HG02973 (cell line): ENCODE data around the gene COASY.
"Not testable (repeated sequence)": the region's sequence is repeated elsewhere in the genome, so short reads cannot be mapped to it uniquely, and the experiment has no call there.

ENCODE experiments used
- ATAC-seq: cut with Tn5 transposase; IDR thresholded peaks from one replicate; pipeline ENCODE4 v1.9.1; 2021; ENCODE audit warnings: moderate library complexity; ENCODE audit not compliant: unreplicated experiment

The COASY gene

DNA sequence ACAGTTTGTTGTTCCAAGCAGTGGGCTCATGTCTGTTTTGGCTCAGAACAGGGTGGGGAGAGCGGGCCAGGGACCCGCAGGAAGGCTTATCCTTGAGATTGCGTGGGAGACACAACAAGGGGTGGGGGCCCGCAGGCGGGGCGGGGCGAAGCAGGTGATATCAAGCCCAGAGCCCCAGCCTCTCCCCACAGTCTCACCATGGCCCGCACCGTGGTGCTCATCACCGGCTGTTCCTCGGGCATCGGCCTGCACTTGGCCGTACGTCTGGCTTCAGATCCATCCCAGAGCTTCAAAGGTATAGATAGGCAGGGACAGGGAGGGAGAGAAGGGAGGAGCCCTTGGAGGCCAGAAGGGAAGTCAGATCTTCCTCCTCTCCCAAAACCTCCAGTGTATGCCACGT lies 9.2 kb upstream of the COASY start, which contains the start of gene HSD17B1:
TSS of gene HSD17B1 (plus strand) at position 188 of the 400 bp plus-strand sequence. CDS start at position 199, 11 bp downstream.
- not testable (repeated sequence) for ATAC-seq

DNA sequence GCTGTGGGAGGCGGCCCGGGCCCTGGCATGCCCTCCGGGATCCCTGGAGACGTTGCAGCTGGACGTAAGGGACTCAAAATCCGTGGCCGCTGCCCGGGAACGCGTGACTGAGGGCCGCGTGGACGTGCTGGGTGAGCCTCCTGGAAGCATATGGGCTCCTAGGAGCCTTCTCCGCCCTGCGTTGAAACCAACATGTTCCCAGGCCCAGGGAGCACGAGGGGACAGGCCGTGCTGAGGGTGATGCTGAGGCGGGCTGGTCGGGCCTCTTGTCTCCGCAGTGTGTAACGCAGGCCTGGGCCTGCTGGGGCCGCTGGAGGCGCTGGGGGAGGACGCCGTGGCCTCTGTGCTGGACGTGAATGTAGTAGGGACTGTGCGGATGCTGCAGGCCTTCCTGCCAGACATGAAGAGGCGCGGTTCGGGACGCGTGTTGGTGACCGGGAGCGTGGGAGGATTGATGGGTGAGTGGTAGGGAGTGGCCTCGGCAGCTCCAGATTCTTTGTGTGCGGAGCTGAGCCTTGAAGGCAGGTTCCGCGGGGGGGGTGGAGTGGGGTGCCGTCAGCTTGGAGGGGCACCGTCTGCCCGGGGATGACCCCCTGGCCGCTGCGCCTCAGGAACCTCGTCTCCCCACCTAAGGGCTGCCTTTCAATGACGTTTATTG lies 8.7 kb upstream of the COASY start:
- ATAC-seq, result no peak

DNA sequence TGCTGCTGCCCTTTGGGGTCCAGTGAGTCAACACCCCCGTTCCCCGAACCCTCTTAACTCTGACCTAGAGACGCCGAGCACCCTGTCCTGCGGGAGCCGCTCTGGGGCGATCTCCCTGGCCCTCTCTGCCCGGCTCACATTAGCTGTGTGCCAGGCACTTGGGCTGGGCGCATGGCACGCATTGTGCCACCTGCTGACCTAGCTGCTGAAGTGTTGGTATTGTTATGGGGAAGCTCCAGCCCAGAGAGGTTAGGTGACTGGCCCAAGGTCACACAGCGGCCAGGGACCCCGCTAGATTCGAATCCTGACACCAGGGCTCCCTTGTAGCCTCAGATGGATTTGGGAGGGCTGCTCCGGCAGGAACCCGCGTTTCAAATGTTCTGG lies 8.1 kb upstream of the COASY start:
- no peak for ATAC-seq

DNA sequence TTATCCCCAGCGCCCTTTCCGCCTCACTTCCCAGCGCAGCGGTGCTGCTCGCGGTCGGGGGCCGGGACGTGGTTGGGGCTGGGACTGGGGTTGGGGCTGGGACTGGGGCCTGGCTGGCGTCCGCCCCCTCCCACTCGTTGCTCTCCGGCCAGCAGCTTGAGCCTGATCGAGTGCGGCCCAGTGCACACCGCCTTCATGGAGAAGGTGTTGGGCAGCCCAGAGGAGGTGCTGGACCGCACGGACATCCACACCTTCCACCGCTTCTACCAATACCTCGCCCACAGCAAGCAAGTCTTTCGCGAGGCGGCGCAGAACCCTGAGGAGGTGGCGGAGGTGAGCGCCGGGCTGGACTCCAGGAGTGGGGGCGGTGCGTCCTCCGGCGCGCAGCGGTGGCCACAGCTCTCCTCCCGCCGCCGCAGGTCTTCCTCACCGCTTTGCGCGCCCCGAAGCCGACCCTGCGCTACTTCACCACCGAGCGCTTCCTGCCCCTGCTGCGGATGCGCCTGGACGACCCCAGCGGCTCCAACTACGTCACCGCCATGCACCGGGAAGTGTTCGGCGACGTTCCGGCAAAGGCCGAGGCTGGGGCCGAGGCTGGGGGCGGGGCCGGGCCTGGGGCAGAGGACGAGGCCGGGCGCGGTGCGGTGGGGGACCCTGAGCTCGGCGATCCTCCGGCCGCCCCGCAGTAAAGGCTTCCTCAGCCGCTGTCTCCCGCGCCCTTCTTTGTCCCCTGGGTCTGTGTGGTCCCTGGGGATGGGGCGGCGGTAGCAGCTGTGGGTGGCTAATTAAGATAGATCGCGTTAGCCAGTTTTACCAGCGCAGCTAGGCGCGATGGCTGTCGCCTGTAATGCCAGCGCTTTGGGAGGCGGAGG lies 7.5 kb upstream of the COASY start:
- peak; percentile 81 for ATAC-seq

DNA sequence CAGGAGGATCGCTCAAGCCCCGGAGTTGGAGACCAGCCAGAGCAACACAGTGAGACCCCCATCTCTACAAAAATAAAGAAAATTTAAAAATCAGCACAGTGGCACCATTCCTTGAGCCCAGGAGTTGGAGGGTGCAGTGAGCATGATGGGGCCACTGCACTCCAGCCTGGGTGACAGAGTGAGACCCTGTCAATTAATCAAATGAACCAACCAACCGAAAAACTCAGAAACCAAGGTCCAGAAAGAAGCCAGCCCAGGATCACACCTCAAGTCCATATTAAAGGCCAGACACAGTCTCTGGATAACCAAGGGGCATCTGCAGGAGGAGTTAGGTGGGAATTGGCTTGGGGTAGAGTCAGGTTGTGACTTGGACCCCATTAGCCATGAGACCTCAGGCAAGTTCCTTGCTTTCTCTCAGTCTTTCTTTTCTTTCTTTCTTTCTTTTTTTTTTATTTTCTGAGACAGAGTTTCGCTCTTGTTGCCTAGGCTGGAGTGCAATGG lies 6.8 kb upstream of the COASY start:
- no peak for ATAC-seq

DNA sequence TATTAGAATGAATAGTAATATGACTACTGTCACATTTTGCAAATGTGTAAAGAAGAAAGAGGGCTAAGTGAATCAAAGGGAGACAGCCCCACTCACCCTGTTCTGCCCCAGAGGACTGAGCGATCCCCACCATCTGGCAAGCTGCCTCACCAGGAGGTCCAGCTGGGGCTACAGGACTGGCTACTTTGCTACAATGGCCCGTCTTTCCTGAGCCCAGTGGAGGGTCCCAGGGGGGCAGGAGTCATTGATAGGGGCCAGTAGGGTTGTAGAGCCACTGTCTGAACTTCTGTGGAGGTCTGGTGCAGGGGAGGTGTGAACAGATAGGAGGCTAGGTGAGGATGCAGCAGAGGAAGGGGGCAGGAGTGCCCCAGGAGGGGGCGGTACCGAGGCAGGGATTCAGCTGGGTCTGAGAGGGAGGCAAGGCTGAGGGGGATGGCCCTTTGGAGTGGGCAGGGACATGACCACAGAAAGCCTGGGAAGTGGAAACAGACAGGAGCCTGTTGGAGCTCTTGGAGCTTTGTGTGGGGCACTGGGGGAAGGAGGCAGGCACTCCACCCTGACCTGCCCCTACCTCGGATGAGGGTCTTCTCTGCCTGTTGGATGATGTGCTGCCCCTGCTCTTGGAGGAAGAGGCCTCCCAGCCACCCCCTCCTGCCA lies 5.9 kb upstream of the COASY start:
- not testable (repeated sequence) for ATAC-seq

DNA sequence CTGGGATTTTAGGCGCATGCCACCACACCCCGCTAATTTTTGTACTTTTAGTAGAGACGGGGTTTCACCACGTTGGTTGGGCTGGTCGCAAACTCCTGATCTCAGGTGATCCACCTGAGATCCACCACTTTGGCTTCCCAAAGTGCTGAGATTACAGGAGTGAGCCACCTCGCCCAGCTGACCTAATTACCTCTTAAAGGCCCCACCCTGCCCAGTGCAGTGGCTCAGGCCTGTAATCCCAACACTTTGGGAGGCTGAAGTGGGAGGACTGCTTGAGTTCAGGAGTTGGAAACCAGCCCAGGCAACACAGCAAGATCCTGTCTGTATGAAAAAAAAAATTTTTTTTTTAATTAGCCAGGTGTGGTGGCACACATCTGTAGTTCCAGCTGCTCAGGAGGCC lies 2.9 kb upstream of the COASY start:
- ATAC-seq, result no peak

DNA sequence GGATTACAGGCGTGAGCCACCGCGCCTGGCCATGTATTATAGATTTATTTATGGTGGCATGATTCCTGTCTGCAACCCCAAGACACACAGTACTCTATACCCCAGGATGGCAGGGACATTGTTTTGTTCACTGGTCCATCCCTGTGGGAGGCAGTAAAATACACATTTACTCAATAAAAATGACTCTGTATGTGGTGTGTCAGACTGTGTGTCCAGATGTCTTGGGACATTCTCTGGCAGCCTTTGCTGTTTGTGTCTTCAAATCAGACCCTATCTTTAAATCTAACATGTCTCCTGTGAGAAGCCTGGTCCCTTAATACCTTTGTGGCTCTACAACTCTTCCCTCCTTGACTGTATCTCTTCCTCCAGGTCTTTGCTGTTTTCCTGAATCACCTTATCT lies 1.7 kb upstream of the COASY start:
- no peak for ATAC-seq

DNA sequence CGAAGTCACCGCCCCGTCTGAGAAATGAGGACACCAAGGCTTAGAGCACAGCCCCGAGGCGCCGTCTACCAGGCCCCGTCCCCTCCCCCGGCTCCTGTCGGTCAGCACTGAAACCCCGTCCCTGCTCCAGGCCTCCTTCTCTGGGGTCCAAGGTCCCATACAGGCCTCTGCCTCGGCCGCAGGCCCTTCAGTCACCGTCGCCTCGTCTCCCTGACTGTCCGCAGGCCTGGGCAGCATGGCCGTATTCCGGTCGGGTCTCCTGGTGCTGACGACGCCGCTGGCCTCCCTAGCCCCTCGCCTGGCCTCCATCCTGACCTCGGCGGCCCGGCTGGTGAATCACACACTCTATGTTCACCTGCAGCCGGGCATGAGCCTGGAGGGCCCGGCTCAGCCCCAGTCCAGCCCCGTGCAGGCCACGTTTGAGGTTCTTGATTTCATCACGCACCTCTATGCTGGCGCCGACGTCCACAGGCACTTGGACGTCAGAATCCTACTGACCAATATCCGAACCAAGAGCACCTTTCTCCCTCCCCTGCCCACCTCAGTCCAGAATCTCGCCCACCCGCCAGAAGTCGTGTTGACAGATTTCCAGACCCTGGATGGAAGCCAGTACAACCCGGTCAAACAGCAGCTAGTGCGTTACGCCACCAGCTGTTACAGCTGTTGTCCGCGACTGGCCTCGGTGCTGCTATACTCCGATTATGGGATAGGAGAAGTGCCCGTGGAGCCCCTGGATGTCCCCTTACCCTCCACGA lies 617 bp downstream of the COASY start:
- ATAC-seq, result no peak

DNA sequence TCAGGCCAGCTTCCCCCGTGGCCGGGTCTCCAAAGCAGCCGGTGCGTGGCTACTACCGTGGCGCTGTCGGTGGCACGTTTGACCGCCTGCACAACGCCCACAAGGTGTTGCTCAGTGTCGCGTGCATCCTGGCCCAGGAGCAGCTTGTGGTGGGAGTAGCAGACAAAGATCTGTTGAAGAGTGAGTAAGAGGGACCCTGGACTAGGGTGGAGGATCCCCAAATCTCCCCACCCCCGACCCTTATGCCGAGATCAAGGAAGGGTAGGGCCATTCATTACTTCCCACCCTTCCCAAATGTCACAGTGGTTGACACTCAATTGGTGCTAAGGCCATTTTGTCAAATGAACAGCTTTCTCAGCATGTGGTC lies 1.2 kb downstream of the COASY start:
- no peak for ATAC-seq

DNA sequence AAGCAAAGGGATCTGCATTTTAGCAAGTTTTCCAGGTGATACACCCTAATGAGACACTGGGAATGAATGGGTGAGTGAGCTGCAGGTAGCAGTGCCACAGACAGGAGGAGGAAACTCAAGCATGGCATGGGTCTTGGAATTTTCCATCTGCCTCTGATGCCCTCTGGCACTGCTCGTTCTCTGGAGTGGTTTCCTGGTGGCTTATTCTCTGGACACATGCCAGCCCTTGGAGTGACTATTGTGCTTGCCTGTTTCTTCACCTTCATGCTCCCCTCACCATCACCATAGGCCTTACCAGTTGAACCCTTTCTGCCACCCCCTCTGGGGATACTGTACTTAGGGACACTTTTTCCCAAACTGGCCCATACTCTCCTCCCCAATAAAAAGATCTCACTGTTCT lies 1.6 kb downstream of the COASY start:
- ATAC-seq, result no peak

DNA sequence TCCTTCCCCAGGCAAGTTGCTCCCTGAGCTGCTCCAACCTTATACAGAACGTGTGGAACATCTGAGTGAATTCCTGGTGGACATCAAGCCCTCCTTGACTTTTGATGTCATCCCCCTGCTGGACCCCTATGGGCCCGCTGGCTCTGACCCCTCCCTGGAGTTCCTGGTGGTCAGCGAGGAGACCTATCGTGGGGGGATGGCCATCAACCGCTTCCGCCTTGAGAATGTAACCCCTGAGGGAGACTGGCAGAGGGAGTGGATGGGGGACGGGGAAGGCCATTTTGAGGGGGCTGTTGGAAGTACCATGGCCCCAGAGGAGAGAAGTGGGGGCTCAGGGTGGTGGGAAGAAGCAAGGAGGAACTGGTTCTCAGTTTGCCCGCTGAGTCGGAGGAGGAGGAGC lies 2.0 kb downstream of the COASY start:
- ATAC-seq, result no peak

DNA sequence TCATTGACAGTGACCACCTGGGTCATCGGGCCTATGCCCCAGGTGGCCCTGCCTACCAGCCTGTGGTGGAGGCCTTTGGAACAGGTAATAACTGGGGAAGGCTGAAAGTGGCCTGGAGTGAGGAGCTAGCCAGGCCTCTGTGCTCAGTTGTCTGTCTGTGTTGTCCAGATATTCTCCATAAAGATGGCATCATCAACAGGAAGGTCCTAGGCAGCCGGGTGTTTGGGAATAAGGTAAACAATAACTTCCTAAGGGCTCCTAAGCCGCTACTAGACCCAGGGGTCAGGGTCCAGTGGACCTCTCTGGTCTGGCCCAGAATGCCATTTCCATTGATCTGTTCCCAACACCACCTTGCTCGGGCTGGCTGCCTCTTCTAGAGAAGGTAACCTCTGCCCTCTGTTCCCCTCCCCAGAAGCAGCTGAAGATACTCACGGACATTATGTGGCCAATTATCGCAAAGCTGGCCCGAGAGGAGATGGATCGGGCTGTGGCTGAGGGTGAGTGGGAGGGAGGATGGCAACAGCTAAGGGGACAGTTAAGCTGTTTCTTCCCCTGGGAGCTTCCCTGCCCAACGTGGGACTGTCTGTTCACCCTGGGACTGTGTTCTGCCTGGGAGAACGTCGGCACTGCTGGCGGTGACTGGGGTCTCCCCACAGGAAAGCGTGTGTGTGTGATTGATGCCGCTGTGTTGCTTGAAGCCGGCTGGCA lies 3.0 kb downstream of the COASY start:
- ATAC-seq, result no peak

DNA sequence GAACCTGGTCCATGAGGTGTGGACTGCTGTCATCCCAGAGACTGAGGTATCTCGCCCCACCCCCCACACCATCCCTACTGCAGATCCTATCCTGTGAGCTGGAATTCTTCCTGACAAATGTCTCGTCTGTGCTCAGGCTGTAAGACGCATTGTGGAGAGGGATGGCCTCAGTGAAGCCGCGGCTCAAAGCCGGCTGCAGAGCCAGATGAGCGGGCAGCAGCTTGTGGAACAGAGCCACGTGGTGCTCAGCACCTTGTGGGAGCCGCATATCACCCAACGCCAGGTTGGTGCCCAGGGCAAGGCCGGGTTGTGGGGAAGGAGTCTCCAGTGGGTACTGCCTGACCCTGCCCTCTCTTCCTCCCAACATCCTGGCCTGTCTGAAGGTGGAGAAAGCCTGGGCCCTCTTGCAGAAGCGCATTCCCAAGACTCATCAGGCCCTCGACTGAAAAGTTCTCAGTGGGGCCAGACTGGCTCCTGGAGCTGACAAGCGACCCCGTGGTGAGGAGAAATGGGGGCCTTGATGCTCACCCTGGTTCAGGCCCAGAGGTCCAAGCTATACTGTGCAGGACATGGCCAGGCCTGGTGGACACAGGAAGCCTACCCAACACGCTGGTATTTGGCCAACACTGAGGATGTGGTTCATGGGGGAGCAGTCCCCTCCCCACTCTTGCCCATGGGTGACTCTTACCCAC lies 3.7 kb downstream of the COASY start:
- no peak for ATAC-seq

DNA sequence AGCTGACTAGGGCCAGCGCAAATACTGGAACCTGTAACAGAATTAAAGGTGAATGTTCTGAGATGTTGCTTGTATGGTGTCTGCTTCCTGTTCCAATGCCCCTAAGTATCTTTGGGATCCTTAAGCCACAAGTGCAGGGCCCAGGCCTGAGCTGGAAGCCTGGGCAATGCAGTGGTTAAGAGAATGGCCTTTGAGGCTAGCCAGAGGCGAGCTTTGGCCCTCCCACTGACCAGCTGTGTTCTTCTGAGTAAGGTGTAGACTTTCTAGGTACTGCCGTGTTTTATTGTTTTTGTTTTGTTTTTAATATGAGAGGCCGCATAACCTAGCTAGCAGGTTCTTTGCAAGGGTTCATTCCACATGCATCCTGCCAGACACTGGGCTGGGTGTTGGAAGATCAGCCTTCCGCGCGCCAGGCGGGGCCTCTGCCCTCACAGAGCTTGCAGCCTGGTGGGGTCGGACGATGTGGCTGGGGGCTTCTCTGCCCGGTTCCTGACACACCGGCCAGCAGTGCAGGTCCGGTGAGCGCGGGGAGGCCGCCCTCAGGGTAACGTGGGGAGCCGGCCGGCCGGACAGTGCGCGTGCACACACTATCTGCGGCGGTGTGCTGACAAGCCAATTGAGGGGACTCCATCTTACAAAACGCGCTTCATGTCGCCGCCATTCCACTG lies 4.4 kb downstream of the COASY start:
- ATAC-seq, result peak; percentile 15

DNA sequence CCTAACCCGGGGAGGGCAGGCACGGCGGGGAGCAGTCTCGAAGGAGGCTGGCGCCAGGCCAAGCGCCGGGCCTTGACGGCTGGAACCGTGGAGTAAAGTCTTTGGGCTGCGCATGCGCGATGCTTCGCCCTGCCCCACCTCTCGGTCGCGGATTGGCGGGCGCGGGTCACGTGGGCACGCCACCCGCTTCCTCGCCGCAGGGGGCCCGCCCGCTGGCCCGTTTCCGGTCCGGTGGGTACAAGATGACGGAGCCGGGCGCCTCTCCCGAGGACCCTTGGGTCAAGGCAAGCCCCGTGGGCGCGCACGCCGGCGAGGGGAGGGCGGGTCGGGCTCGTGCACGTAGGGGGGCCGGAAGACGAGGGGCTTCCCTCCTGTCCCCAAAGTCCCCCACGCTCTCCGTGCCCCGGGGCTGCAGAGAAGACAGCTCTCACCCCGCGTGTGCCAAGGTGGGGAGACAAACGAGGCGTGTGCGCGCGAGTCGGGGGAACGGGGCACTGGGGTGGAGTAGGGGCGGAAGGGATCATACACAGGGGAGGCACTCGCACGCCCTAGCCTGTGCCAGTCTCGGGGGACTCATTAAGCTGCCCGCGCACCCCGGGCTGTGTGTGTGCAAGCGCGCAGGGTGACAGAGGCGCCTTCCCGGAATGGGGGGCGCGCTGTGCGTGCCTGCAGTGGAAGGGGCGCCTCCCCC lies 5.1 kb downstream of the COASY start, which contains the start of gene MLX:
TSS of gene MLX (plus strand) at position 218 of the 691 bp plus-strand sequence. CDS start at position 243, 25 bp downstream.
- ATAC-seq, result peak; percentile 51

DNA sequence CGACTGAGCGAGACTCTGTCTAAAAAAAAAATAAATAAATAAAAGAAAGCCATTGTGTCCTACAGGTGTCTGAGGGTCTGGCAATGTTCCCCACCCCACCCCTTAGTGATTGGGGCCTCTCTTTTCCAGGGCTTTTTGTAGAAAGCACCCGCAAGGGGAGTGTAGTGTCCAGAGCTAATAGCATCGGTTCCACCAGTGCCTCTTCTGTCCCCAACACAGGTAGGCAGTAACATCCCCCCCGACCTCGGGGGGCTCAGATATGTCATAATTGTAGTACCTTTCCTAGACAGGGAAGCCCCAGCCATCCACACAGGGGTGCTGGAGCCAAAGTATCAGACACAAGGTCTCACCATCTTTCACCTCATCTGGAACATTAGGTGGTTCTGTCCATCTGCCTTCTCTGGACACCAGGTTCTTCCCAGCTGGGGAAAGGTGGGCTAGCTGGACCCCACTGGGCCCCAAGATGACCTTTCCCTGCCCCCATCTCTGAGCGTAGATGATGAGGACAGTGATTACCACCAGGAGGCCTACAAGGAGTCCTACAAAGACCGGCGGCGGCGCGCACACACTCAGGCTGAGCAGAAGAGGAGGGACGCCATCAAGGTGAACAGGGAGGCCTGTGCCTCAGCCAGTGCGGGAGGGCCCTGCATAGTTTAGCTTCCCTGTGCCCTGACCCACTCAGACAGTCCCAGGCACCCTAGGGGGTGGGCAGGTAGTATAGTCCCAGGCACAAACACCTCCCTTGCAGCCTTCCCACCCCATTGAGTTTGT lies 6.6 kb downstream of the COASY start:
- ATAC-seq, result no peak
